ENCODE data around the gene ZBTB5.

ZBTB5 gene

GRCh38 chr9:37430841-37431597 lies 34.2 kb downstream of the ZBTB5 start:
- Histone ChIP-seq H3K79me2 (ENCODE audit: insufficient read depth, low read length) (peaks cover 10% of the 10 kb centered on the region; the same call in 1 of the 2 replicates), H3K4me2 (ENCODE audit: low read depth, low read length, poor library complexity, severe bottlenecking) (no peak overlapping the region), H4K20me1 (ENCODE audit: low read depth, low read length) (no peaks in the 10 kb centered on the region), H2AFZ (ENCODE audit: low read depth, low read length, severe bottlenecking) (no peak overlapping the region), H3K27me3 (ENCODE audit: low read length) (no peaks in the 10 kb centered on the region), H3K9ac (ENCODE audit: low read length) (no peak overlapping the region), H3F3A (ENCODE audit: insufficient read depth) (no peaks in the 10 kb centered on the region), H3K9me2 (replicated peaks; ENCODE audit: insufficient read depth, low read length) (no peaks in the 10 kb centered on the region), H3K9me3 (ENCODE audit: insufficient read depth, low read length) (no peaks in the 10 kb centered on the region), H3K36me3 (ENCODE audit: low read length) (peaks cover 4% of the 10 kb centered on the region; the same call in 1 of the 2 replicates), H3K4me3 (ENCODE audit: insufficient read depth, low read length, poor library complexity, severe bottlenecking) (no peak overlapping the region), H3K27ac (ENCODE audit: low read depth, low read length) (no peak overlapping the region)
- TF ChIP-seq, protein P1, sequence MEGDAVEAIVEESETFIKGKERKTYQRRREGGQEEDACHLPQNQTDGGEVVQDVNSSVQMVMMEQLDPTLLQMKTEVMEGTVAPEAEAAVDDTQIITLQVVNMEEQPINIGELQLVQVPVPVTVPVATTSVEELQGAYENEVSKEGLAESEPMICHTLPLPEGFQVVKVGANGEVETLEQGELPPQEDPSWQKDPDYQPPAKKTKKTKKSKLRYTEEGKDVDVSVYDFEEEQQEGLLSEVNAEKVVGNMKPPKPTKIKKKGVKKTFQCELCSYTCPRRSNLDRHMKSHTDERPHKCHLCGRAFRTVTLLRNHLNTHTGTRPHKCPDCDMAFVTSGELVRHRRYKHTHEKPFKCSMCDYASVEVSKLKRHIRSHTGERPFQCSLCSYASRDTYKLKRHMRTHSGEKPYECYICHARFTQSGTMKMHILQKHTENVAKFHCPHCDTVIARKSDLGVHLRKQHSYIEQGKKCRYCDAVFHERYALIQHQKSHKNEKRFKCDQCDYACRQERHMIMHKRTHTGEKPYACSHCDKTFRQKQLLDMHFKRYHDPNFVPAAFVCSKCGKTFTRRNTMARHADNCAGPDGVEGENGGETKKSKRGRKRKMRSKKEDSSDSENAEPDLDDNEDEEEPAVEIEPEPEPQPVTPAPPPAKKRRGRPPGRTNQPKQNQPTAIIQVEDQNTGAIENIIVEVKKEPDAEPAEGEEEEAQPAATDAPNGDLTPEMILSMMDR (IDR thresholded peaks at IDR 0.05; ENCODE audit: insufficient read depth, low read length, poor library complexity, severe bottlenecking): no peak
- TF ChIP-seq EZH2phosphoT487 (conservative IDR thresholded peaks at IDR 0.05; ENCODE audit: low read length): no peak

DNA sequence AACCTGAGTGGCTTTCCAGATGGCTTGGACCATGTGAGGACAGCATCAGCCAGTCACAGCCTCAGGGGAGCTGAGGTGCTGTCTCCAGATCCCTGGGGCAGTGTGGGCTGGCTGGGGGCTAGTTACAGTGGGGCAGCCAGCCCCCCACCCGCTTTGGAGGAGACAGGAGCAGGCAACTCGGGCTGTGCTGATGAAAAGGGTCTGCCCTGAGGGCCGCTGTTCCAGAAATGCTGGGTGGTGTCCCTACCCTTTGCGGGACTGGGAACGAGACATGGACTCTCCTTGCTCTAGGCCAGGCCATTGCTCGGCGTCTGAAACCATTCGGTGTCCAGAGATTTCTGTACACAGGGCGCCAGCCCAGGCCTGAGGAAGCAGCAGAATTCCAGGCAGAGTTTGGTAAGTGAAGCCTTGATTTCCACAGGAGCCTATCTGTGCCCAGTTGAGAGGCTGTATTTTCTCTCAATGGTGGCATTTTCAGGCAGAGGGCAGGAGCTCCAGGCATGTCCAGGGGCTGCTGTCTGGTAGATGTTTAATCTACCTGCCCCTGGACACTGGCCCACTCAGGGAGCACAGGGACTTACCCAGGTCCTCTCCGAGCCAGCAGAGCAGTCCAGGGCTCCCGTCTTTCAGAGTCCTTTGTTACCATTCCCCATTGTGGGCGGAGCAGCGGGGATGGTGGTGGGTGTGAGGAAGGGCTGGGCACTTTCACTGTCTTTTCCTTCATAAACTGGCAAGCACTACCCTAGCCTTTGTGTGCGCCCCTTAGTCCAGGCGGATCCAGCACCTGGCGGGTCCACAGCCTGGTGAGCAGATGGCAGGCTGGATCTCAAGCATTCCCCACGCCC lies 35.6 kb downstream of the ZBTB5 start:
- Histone ChIP-seq H3K36me3 (ENCODE audit: low read length) (peaks cover 4% of the 10 kb centered on the region; the same call in 1 of the 2 replicates), H3K9ac (ENCODE audit: low read length) (no peak overlapping the region), H3F3A (ENCODE audit: insufficient read depth) (no peaks in the 10 kb centered on the region), H3K9me2 (replicated peaks; ENCODE audit: insufficient read depth, low read length) (no peaks in the 10 kb centered on the region), H3K4me3 (ENCODE audit: insufficient read depth, low read length, poor library complexity, severe bottlenecking) (no peak overlapping the region), H3K27me3 (ENCODE audit: low read length) (no peaks in the 10 kb centered on the region), H3K27ac (ENCODE audit: low read depth, low read length) (no peak overlapping the region), H3K79me2 (ENCODE audit: insufficient read depth, low read length) (peaks cover 16% of the 10 kb centered on the region), H2AFZ (ENCODE audit: low read depth, low read length, severe bottlenecking) (no peak overlapping the region), H3K9me3 (ENCODE audit: insufficient read depth, low read length) (no peaks in the 10 kb centered on the region), H4K20me1 (ENCODE audit: low read depth, low read length) (no peaks in the 10 kb centered on the region), H3K4me2 (ENCODE audit: low read depth, low read length, poor library complexity, severe bottlenecking) (no peak overlapping the region)
- TF ChIP-seq EZH2phosphoT487 (conservative IDR thresholded peaks at IDR 0.05; ENCODE audit: low read length): no peak
- TF ChIP-seq, protein P1 (IDR thresholded peaks at IDR 0.05; ENCODE audit: insufficient read depth, low read length, poor library complexity, severe bottlenecking): no peak

GRCh38 chr9:37428345-37428744 lies 36.9 kb downstream of the ZBTB5 start:
- peaks cover 4% of the 10 kb centered on the region; the same call in 1 of the 2 replicates for H3K36me3 ChIP-seq (ENCODE audit: low read length)
- H3K9ac ChIP-seq (ENCODE audit: low read length): no peak overlapping the region
- H3F3A ChIP-seq (ENCODE audit: insufficient read depth): no peaks in the 10 kb centered on the region
- TF ChIP-seq EZH2phosphoT487 (conservative IDR thresholded peaks at IDR 0.05; ENCODE audit: low read length): no peak
- TF ChIP-seq, protein P1 (IDR thresholded peaks at IDR 0.05; ENCODE audit: insufficient read depth, low read length, poor library complexity, severe bottlenecking): no peak
- H3K9me2 ChIP-seq (replicated peaks; ENCODE audit: insufficient read depth, low read length): no peaks in the 10 kb centered on the region
- no peaks in the 10 kb centered on the region for H4K20me1 ChIP-seq (ENCODE audit: low read depth, low read length)
- no peak overlapping the region for H3K27ac ChIP-seq (ENCODE audit: low read depth, low read length)
- H3K79me2 ChIP-seq (ENCODE audit: insufficient read depth, low read length): peaks cover 26% of the 10 kb centered on the region
- no peaks in the 10 kb centered on the region for H3K9me3 ChIP-seq (ENCODE audit: insufficient read depth, low read length)
- H3K27me3 ChIP-seq (ENCODE audit: low read length): no peaks in the 10 kb centered on the region
- H2AFZ ChIP-seq (ENCODE audit: low read depth, low read length, severe bottlenecking): no peak overlapping the region
- no peak overlapping the region for H3K4me3 ChIP-seq (ENCODE audit: insufficient read depth, low read length, poor library complexity, severe bottlenecking)
- no peak overlapping the region for H3K4me2 ChIP-seq (ENCODE audit: low read depth, low read length, poor library complexity, severe bottlenecking)
